Peyer's patch (tissue), 4 donors: ENCODE results near the gene ZBTB16.

Experiments used
- POLR2A ChIP-seq, 2 donors: fragments of 450-650 bp; IDR thresholded peaks; one replicate each; pipeline ENCODE4 v1.5.1; 2017; ENCODE audit warnings: antibody characterized with exemption in 2 of 2, mild to moderate bottlenecking in 2 of 2, moderate library complexity in 2 of 2
- TF ChIP-seq, protein P1 (sequence below), 6 experiments: fragments of 450-650 bp in 4 of 6; fragments of 200-600 bp in 2 of 6; sonication (generic) in 1 of 6; IDR thresholded peaks; one replicate each; pipeline ENCODE4 v1.5.1; 2017 to 2019; ENCODE audit warnings: antibody characterized with exemption in 6 of 6, mild to moderate bottlenecking in 3 of 6, moderate library complexity in 1 of 6

DNA sequence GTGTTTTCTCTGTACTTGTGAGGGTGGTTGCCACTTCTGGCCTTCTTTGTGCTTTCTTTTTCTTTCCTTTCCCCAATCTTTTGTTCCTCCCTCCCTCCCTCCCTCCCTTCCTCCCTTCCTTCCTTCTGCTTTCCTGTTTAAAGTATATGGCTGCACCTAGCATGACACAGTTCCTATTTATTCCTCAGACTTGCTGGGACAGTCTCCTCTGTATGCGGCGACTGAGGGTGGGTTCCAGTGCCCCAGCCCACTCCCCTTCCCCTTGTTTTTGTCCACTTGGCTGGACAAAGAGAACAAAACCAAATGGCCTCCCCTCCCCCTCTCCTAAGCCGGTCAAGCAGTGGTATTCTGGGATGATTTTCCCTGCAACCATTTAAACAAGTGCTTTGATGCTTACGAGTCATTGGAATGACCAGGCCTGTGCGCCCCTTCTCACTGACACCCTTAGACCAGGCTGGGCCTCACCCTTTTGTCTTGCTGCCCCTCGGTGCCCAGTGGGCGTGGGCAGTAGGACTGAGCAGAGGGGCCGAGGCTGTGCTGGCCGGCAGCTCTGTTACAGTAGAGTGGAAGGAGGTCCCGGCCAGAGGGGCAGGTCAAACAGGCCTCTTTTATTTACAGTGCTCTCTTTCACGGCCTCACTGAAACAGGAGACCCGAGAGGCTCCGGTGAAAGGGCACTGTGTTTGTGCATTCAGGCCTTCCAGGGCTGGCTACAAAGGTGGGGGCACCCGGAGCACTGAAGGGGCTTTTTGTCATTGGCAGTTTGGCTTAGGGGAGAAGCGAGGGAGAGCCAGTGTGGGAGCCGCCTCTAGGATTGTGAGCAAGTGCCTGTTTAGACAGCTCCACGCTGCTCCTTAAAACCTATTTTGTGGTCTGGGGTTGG lies 32.2 kb downstream of the ZBTB16 start:
- TF ChIP-seq, protein P1, sequence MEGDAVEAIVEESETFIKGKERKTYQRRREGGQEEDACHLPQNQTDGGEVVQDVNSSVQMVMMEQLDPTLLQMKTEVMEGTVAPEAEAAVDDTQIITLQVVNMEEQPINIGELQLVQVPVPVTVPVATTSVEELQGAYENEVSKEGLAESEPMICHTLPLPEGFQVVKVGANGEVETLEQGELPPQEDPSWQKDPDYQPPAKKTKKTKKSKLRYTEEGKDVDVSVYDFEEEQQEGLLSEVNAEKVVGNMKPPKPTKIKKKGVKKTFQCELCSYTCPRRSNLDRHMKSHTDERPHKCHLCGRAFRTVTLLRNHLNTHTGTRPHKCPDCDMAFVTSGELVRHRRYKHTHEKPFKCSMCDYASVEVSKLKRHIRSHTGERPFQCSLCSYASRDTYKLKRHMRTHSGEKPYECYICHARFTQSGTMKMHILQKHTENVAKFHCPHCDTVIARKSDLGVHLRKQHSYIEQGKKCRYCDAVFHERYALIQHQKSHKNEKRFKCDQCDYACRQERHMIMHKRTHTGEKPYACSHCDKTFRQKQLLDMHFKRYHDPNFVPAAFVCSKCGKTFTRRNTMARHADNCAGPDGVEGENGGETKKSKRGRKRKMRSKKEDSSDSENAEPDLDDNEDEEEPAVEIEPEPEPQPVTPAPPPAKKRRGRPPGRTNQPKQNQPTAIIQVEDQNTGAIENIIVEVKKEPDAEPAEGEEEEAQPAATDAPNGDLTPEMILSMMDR (IDR thresholded peaks at IDR 0.05) = no peak
- TF ChIP-seq POLR2A (IDR thresholded peaks at IDR 0.05) = no peak
